ENCODE data around the gene ZNF804A.

The ZNF804A gene

DNA sequence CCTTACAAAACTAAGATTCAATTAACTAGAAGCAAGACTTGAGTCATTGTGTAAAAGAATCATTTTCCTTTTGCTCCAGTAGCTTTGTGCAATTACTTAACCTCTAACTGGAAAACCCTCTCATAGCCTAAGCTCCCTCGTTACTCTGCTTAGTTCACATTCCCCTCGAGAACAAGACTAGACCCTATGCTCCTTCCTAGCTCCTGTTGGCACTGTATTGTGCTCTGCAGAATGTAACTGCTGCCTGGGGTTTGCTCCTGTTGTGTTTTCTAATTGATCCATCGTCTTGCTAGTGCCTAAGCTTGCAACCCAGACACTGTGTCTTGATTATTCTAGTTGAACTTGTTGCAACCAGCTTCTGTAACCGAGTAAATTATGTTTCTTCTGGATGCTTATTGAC lies 347.0 kb downstream of the ZNF804A start:
- no peaks in the 10 kb centered on the region for H3K9me3 ChIP-seq (ENCODE audit: control insufficient read depth in 1 of 2, low read length in 2 of 2)
- no peaks in the 10 kb centered on the region for H3K36me3 ChIP-seq (ENCODE audit: control insufficient read depth in 1 of 2, insufficient read depth in 2 of 2, low read length in 2 of 2)
- H3K4me1 ChIP-seq (ENCODE audit: control insufficient read depth in 1 of 2, insufficient read depth in 2 of 2, low read length in 2 of 2): no peaks in the 10 kb centered on the region
- H3K27me3 ChIP-seq (ENCODE audit: low read depth, low read length): no peaks in the 10 kb centered on the region
- H3K27ac ChIP-seq (ENCODE audit: low read length): no peak overlapping the region
- H3K4me3 ChIP-seq (ENCODE audit: low read depth in 1 of 2, low read length in 2 of 2): no peak overlapping the region

DNA sequence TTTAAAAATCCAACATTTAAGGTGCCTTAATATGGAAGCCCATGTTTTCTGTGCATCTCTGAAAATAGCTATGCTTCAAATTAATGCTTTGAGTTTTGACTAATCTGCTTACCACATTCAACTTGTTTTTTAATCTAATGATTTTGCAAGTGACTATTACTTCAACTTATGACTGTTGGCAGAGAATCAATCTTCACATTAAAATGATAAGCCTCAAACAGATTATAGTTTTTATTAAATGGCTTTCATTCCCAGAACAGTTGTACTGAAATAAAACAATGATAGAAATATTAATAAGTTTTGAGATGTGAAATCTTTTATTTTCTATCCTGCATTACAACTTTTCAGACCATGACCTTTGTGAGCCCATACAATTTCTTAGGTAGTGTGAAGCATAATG lies 347.5 kb downstream of the ZNF804A start:
- Histone ChIP-seq H3K9me3 (ENCODE audit: control insufficient read depth in 1 of 2, low read length in 2 of 2) (peaks cover 0 to under 1% of the 10 kb centered on the region in 2 donors), H3K4me3 (ENCODE audit: low read depth in 1 of 2, low read length in 2 of 2) (no peak overlapping the region)

GRCh38 chr2:184956856-184957255 lies 358.5 kb downstream of the ZNF804A start:
- Histone ChIP-seq H3K9me3 (ENCODE audit: control insufficient read depth in 1 of 2, low read length in 2 of 2) (no peaks in the 10 kb centered on the region), H3K4me1 (ENCODE audit: control insufficient read depth in 1 of 2, insufficient read depth in 2 of 2, low read length in 2 of 2) (no peaks in the 10 kb centered on the region), H3K36me3 (ENCODE audit: control insufficient read depth in 1 of 2, insufficient read depth in 2 of 2, low read length in 2 of 2) (no peaks in the 10 kb centered on the region), H3K27me3 (ENCODE audit: low read depth, low read length) (no peaks in the 10 kb centered on the region), H3K27ac (ENCODE audit: low read length) (no peak overlapping the region), H3K4me3 (ENCODE audit: low read depth in 1 of 2, low read length in 2 of 2) (no peak overlapping the region)

More for the DNA sequence above, 347.5 kb downstream of the ZNF804A start:
- H3K27me3 ChIP-seq (ENCODE audit: low read depth, low read length): no peaks in the 10 kb centered on the region
- H3K36me3 ChIP-seq (ENCODE audit: control insufficient read depth in 1 of 2, insufficient read depth in 2 of 2, low read length in 2 of 2): no peaks in the 10 kb centered on the region
- H3K4me1 ChIP-seq (ENCODE audit: control insufficient read depth in 1 of 2, insufficient read depth in 2 of 2, low read length in 2 of 2): no peaks in the 10 kb centered on the region
- no peak overlapping the region for H3K27ac ChIP-seq (ENCODE audit: low read length)

DNA sequence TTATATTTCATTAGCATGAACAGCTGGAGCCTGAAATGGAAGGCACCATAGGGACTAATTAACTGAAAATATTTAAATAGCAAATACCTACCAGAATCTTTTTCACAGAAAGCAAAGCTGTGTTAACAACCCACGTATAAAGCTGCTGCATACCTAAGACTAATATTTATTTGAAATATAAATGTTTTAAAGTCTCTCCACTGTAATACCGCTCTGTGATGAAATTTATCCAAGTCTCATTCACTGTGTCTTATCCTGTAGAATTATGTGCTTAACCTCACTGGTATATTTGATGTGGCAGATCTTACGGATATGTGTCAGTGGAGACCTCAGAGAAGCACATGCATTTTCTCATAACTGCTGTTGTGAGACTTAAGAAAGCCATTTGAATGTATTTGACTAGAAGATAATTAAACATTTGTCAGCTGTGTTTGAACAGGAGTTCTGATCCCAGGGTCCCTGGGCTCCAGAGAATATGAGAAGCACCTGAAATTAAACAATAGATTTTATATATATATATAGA lies 373.3 kb downstream of the ZNF804A start:
- no peaks in the 10 kb centered on the region for H3K4me1 ChIP-seq (ENCODE audit: control insufficient read depth in 1 of 2, insufficient read depth in 2 of 2, low read length in 2 of 2)
- H3K9me3 ChIP-seq (ENCODE audit: control insufficient read depth in 1 of 2, low read length in 2 of 2): peaks cover 0 to 2% of the 10 kb centered on the region in 2 donors
- no peak overlapping the region for H3K27ac ChIP-seq (ENCODE audit: low read length)
- H3K27me3 ChIP-seq (ENCODE audit: low read depth, low read length): no peaks in the 10 kb centered on the region
- no peaks in the 10 kb centered on the region for H3K36me3 ChIP-seq (ENCODE audit: control insufficient read depth in 1 of 2, insufficient read depth in 2 of 2, low read length in 2 of 2)
- H3K4me3 ChIP-seq (ENCODE audit: low read depth in 1 of 2, low read length in 2 of 2): no peak overlapping the region

Data from muscle layer of duodenum (tissue), 2 donors.